GM12801 (cell line): ENCODE data around the gene CHST9.

ENCODE experiments used
- TF ChIP-seq, protein P1 (sequence below): IDR thresholded peaks from one replicate; pipeline ENCODE4 v1.5.1; 2011; ENCODE audit warnings: control low read depth; ENCODE audit not compliant: insufficient read length; ENCODE audit errors: extremely low read depth

The CHST9 gene

DNA sequence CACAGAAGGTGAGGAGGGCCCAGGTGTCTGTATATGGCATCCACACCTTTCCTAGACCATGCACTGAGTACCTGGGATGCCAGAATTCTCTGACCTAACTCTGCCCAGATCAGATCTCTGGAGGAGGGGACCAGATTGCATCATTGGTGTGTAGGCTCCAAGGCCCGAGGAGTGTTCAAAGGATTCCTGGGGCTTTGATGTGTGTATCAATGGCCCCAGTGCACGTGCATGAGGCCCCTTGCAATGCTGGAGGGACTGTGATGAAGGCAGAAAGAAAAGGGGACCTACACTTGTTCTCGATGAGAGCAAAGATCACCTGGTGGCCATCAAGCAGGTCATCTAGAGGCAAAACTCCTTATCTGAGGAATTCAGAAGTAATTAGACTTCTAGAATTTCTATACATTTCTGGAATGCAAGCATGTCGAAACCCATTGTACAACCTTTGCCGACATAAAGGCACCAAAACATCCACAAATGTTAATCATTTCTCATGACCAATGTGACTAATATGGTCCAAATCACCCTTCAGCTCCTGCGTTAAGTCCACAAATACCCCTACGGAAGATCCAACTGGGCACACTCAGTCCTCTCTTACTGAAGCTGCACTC lies 123.5 kb downstream of the CHST9 start:
- TF ChIP-seq, protein P1, sequence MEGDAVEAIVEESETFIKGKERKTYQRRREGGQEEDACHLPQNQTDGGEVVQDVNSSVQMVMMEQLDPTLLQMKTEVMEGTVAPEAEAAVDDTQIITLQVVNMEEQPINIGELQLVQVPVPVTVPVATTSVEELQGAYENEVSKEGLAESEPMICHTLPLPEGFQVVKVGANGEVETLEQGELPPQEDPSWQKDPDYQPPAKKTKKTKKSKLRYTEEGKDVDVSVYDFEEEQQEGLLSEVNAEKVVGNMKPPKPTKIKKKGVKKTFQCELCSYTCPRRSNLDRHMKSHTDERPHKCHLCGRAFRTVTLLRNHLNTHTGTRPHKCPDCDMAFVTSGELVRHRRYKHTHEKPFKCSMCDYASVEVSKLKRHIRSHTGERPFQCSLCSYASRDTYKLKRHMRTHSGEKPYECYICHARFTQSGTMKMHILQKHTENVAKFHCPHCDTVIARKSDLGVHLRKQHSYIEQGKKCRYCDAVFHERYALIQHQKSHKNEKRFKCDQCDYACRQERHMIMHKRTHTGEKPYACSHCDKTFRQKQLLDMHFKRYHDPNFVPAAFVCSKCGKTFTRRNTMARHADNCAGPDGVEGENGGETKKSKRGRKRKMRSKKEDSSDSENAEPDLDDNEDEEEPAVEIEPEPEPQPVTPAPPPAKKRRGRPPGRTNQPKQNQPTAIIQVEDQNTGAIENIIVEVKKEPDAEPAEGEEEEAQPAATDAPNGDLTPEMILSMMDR = no peak

DNA sequence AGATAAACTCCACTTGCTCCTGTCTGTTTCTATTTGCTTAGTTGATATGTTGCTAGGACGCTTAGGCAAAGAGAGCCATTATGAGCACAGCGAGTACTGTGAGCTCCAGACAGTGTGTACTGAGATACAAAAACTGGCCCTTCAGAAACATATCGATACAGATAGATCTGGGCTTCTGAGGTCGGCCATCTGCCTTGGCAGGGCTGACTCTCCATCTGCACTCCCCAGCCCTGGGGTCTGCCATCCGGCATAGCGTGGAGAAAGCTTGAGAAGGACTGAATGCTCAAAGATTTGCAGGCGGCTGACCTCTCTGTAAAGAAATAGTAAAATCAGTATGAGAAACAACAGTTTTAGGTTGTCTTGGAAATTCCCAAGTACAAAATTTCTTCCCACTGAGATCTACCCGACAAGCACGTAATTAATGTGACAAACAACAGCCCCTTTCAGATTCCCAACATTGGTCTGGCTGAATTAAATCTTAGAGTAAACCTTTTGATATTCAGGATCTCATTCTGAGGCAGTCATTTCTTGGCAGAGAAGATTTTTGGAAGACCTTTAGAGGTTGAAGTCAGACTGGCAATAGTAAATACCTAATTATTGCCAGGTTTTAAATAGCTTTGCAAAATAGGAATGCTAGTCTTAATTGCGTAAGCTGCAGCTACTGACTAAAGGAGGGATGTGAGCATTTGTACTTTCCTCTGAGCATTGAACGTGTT lies 127.4 kb downstream of the CHST9 start:
- TF ChIP-seq, protein P1 = no peak

- TF ChIP-seq, protein P1 = no peak
Measured at GRCh38 chr18:27054926-27055325, 130.2 kb downstream of the CHST9 start.

DNA sequence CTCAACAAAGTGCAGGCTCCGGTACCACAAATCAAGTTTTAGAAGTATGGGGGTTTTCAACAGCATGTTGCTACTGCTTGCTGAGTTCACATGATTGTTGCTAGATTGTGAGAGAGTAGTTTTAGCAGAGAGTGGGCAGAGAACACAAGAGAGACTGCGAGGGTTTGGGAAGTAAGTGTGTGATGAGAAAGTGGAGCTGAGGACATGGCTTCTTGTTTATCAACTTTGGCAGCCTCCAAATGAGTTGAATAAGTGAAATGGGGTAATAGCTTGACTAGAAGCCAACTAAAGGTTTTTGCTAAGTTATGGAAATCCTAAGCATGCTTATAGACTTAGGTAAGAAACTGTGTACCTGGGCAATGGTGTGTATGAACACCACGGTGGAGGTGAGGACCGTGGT lies 135.1 kb downstream of the CHST9 start:
- TF ChIP-seq, protein P1 = no peak

DNA sequence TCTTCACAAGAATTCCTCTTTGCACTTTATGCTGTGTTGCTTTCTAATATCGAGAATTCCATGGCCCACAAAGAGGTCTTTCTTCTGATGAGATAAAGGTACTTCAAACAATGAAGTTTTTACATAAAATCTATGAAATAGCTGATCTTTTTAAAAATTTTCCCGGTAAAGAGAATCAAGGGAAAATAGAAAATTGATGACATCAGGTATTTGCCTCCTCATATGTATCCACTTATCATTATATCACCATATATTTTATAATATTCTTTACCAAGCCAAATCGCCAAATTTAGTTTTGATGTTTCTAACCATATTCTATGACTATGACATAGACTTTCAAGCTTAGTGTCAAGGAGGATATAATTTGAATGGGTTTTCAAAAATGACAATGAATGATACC lies 139.8 kb downstream of the CHST9 start:
- TF ChIP-seq, protein P1 = no peak

DNA sequence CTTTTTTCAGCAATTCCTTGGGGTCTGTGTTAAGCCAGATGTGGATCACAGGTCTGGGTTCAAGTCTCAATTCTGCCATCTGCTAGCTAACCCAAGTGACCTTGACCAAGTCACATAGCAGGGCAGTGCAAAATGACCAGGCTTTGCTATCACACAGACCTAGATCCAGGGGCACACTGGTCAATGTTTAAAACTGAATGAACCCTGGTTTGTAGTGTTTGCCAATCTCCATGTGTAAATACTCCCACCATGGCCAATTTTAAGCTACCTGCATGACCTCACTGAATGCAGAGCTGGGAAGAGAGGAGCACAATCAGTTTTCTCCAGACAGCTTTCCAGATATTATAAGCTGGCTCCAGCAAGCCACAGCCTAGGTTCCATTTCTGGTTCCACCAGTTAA lies 142.9 kb downstream of the CHST9 start:
- TF ChIP-seq, protein P1 = no peak

DNA sequence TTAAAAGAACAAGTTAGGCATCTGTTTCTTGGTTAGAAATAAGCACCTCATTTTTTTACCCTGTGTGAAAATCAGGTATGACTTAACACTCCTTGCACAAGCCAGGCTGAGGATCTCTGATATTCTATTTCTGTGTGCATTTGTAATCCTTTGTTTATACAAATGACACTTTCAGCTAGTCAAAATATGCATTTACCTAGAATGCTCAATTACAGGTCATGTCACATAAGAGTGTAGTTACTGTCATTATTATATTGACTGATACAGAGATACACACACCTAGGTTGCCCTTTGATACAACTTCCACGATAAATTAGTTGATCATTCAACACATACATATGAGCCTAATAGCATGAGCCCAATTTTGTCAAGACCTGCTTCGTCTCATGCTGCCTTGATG lies 144.3 kb downstream of the CHST9 start:
- TF ChIP-seq, protein P1 = no peak
